ENCODE measurements around the gene RAB11FIP3. TPM values are rescaled to one million over a fixed set of nuclear protein-coding genes. Genes with fewer than 3 reads are reported as not detected.

The RAB11FIP3 gene
- total RNA-seq, 1 experiment from 2014 or later: 38.4 TPM

- Histone ChIP-seq H2AFZ (no peak overlapping the region), H3K36me3 (ENCODE audit: low read depth) (no peaks in the 10 kb centered on the region), H4K20me1 (ENCODE audit: insufficient read depth) (no peaks in the 10 kb centered on the region), H3K4me3 (no peak overlapping the region), H3K4me2 (no peak overlapping the region), H3F3A (ENCODE audit: insufficient read depth, low read depth) (no peaks in the 10 kb centered on the region), H3K27me3 (ENCODE audit: insufficient read depth, low read depth) (no peaks in the 10 kb centered on the region), H3K27ac (no peak overlapping the region), H3K9me3 (ENCODE audit: insufficient read depth, low read depth) (no peaks in the 10 kb centered on the region), H3K79me2 (ENCODE audit: low read depth) (no peaks in the 10 kb centered on the region), H3K4me1 (replicated peaks; ENCODE audit: insufficient read depth) (no peaks in the 10 kb centered on the region), H3K9me2 (ENCODE audit: insufficient read depth) (no peaks in the 10 kb centered on the region)
- CTCF ChIA-PET: no interaction called here
- POLR2A ChIA-PET (ENCODE audit: unreplicated experiment): interaction anchor here (0.7 kb wide), 1 partner anchor 17 kb away, joined by 3 read pairs; no protein-coding TSS in a partner anchor
- no TSS peak for BruUV-seq (replicated peaks)
- no peak for DNase-seq
- no peak for TF ChIP-seq EZH2 (IDR thresholded peaks at IDR 0.05; ENCODE audit: low read depth)
- no peak for TF ChIP-seq CTCF (conservative IDR thresholded peaks at IDR 0.05)
- intact Hi-C loops (cut with micrococcal nuclease; ENCODE audit: unreplicated experiment): no loop called here
Observed at GRCh38 chr16:483341-484075, 58.1 kb downstream of the RAB11FIP3 start.

GRCh38 chr16:489606-490005 is 64.2 kb downstream of the RAB11FIP3 start:
- no TSS peak for BruUV-seq (replicated peaks)
- no peak overlapping the region for H2AFZ ChIP-seq
- H3F3A ChIP-seq (ENCODE audit: insufficient read depth, low read depth): no peaks in the 10 kb centered on the region
- H3K4me2 ChIP-seq: no peak overlapping the region
- H3K4me1 ChIP-seq (replicated peaks; ENCODE audit: insufficient read depth): no peaks in the 10 kb centered on the region
- no peaks in the 10 kb centered on the region for H3K27me3 ChIP-seq (ENCODE audit: insufficient read depth, low read depth)
- H3K9me3 ChIP-seq (ENCODE audit: insufficient read depth, low read depth): no peaks in the 10 kb centered on the region
- no peaks in the 10 kb centered on the region for H3K9me2 ChIP-seq (ENCODE audit: insufficient read depth)
- no peaks in the 10 kb centered on the region for H3K36me3 ChIP-seq (ENCODE audit: low read depth)
- H3K79me2 ChIP-seq (ENCODE audit: low read depth): no peaks in the 10 kb centered on the region
- DNase-seq: no peak
- intact Hi-C loops (cut with micrococcal nuclease; ENCODE audit: unreplicated experiment): no loop called here
- no peak for TF ChIP-seq EZH2 (IDR thresholded peaks at IDR 0.05; ENCODE audit: low read depth)
- no peak for TF ChIP-seq CTCF (conservative IDR thresholded peaks at IDR 0.05)
- H4K20me1 ChIP-seq (ENCODE audit: insufficient read depth): no peaks in the 10 kb centered on the region
- no peak overlapping the region for H3K27ac ChIP-seq
- POLR2A ChIA-PET (ENCODE audit: unreplicated experiment): no interaction called here
- CTCF ChIA-PET: no interaction called here
- H3K4me3 ChIP-seq: no peak overlapping the region

- Histone ChIP-seq H3K4me3 (no peak overlapping the region), H3F3A (ENCODE audit: insufficient read depth, low read depth) (no peaks in the 10 kb centered on the region), H4K20me1 (ENCODE audit: insufficient read depth) (no peaks in the 10 kb centered on the region; the same call in 1 of the 2 replicates), H2AFZ (no peak overlapping the region), H3K36me3 (ENCODE audit: low read depth) (no peaks in the 10 kb centered on the region), H3K27ac (no peak overlapping the region), H3K9me3 (ENCODE audit: insufficient read depth, low read depth) (no peaks in the 10 kb centered on the region), H3K27me3 (ENCODE audit: insufficient read depth, low read depth) (no peaks in the 10 kb centered on the region), H3K4me2 (no peak overlapping the region), H3K79me2 (ENCODE audit: low read depth) (no peaks in the 10 kb centered on the region), H3K4me1 (replicated peaks; ENCODE audit: insufficient read depth) (no peaks in the 10 kb centered on the region), H3K9me2 (ENCODE audit: insufficient read depth) (no peaks in the 10 kb centered on the region)
- ChIA-PET POLR2A (ENCODE audit: unreplicated experiment) (no interaction called here), CTCF (no interaction called here)
- TF ChIP-seq CTCF (conservative IDR thresholded peaks at IDR 0.05) (no peak), EZH2 (IDR thresholded peaks at IDR 0.05; ENCODE audit: low read depth) (no peak)
- BruUV-seq (replicated peaks): no TSS peak
- intact Hi-C loops (cut with micrococcal nuclease; ENCODE audit: unreplicated experiment): no loop called here
- no peak for DNase-seq
Observed at GRCh38 chr16:490768-491167, 65.3 kb downstream of the RAB11FIP3 start.

Measured in PC-9 (cell line).